ENCODE data around the gene SHC3.

Gene SHC3

GRCh38 chr9:88996046-88996920 is 182.3 kb downstream of the SHC3 start:
- DNase-seq, result no peak

- no peak for DNase-seq
These were observed 183.0 kb downstream of the SHC3 start for GRCh38 chr9:88995627-88996026.

GRCh38 chr9:88995200-88995577 is 183.4 kb downstream of the SHC3 start:
- DNase-seq, result no peak

DNA sequence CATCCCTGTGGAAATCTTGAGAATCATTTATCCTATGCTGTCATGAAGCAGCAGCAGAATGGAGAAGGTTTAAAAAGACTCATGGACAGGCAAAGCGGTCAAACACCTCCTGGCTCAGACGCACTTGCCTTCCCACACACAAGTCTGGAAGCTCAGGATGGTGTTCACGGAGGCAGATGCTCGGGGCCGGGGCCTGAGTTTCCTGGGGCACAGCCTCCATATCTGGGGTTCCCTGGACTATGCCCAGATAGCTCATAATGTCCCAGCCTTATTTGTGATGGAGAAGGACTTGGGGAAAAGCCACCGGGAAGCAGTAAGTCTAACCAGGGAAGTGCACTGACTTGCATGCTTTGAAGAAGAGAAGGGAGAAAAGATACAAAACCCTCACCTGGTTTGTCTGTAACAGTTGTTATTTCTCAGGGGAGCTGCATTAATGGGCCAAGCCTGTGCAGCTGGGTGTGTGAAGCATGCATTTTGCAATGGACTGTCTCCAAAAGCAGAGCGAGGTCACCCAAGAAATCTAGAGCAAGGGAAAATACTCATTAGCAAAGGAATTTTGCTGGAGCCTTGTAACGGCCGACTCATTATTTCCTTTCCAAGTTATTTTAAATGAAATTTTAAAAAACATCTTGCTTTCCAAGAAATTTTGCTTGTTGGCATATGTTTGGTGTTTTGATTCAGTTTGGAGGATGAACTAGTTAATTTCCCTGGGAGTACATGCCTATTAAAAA is 184.0 kb downstream of the SHC3 start:
- no peak for DNase-seq

- DNase-seq, result no peak
These were observed 184.7 kb downstream of the SHC3 start for GRCh38 chr9:88993871-88994460.

DNA sequence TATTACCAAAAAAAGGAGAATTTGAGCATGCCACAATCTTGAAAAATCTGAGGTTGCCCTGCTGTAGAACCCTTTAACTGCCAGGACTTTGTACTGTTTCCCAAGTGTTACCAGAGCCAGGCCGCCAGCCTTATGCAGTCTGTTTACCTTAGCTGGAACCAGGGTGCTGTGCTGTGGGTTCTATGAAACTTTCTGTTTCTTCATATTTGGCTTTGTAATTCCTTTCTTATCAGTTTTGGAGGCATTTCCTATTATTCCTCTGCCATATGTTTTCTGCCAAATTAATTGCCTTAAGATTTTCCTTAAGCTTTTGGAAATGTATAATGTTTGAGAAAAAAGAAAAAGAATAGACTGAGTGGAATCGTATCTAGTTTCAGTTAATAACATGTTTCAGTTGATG is 185.3 kb downstream of the SHC3 start:
- DNase-seq, result no peak

GRCh38 chr9:88992556-88992955 is 186.1 kb downstream of the SHC3 start:
- DNase-seq, result no peak

GRCh38 chr9:88991066-88992034 is 187.3 kb downstream of the SHC3 start, which contains the start of gene S1PR3:
TSS of gene S1PR3 (plus strand) at chr9:88991468. CDS start at chr9:89001201, 9,733 bp downstream.
- peak in 1 of 2 experiments; percentile 45 for DNase-seq

GRCh38 chr9:88990729-88991065 is 187.9 kb downstream of the SHC3 start:
- DNase-seq, result peak in 1 of 2 experiments; percentile 10

DNA sequence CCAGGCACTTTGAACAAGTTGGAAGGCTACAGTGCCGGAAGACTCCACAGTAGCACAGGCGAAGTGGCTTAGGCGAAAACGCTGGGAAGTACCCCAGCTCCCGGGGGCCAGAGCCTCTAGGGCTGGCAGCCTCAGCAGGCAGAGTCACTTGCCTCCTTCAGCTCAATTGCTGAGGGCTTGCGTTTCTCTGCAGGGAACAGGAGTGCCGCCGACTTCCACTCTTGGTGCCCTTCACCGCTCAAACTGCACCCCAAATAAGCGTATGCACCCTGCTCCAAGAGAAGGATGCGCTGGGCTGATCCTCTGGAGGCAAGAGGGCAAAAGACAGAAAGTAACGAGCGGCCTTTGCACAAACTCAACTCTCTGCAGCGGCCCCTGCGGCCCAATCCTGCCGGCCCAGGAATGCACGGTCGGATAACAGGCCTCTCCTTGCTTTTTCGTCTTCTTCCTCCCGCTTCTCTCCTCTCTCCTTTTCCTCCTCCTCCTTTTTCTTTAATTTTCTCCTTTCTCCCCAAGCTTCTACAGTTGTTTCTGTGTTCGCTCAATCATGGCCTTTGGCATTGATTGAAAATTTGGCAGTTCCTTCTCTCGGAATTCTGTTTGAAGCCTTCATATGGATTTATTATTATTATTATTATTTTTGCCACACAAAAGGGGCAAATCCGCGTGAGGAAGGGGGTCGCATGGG is 188.4 kb downstream of the SHC3 start:
- no peak for DNase-seq

- DNase-seq, result no peak
These were observed 189.6 kb downstream of the SHC3 start for GRCh38 chr9:88988796-88989641.

DNA sequence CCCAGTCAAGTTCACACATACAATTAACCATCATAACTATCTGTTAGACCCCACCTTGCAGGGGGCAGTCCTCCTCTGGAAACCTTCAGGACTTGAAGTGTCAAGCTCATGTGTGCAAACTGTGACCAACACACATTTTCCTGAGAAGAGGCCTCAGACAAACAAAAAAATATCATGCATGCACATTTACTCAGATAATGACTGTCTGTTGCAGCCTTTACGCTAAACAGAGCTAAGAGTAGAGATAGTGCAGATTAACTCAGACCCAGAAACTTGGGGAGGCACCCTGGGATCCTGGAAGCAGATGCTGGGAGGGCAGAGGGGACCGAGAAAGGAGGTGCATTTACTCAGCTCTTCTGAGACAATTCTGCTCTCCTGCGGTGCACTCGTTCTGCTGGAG is 191.0 kb downstream of the SHC3 start:
- DNase-seq, result no peak

DNA sequence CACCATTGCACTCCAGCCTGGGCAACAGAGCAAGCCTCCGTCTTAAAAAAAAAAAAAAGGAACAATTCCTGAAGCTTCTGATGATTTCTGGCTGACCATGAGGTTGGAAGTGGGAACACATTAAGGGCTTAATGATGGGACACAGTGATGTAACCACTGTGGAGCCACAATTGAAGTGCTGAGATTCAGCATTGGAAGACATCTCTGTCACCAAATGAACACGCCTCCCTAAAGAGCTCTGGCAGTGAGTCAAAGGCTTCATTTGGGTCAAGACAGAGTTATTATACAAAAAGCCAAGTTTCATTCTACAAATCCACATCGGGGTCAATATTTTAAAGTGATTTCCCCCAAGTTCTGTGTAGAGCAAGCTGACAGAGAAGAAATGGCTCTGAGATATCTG is 191.8 kb downstream of the SHC3 start:
- DNase-seq, result no peak

GRCh38 chr9:88985616-88986015 is 193.0 kb downstream of the SHC3 start:
- DNase-seq, result no peak

GRCh38 chr9:88984543-88984883 is 194.1 kb downstream of the SHC3 start:
- no peak for DNase-seq

- no peak for DNase-seq
These were observed 194.6 kb downstream of the SHC3 start for GRCh38 chr9:88983865-88984542.

- DNase-seq, result no peak
These were observed 197.8 kb downstream of the SHC3 start for GRCh38 chr9:88980740-88981203.

- DNase-seq, result no peak
These were observed 198.8 kb downstream of the SHC3 start for GRCh38 chr9:88979791-88980190.

GRCh38 chr9:88979021-88979420 is 199.6 kb downstream of the SHC3 start:
- DNase-seq, result no peak

- DNase-seq, result no peak
These were observed 200.6 kb downstream of the SHC3 start for GRCh38 chr9:88978034-88978433.

GRCh38 chr9:88976890-88977257 is 201.7 kb downstream of the SHC3 start:
- no peak for DNase-seq
